Sigmoid colon (tissue), 7 donors: Measurements from ENCODE around the gene MND1. TPM values are rescaled to one million over a fixed set of nuclear protein-coding genes. Genes with fewer than 3 reads are reported as not detected.
"Not testable (repeated sequence)": the region's sequence is repeated elsewhere in the genome, so short reads cannot be mapped to it uniquely, and the experiment has no call there.

Source experiments
- DNase-seq: peaks from one replicate; pipeline ENCODE4 v3.0.0-alpha.2; 2019
- H3K27ac ChIP-seq, 4 donors: fragments of 200-600 bp; sonication (generic); one replicate each; pipeline ENCODE4 v1.5.1; 2016 to 2019; ENCODE audit warnings: mild to moderate bottlenecking in 1 of 4
- H3K27me3 ChIP-seq, 3 donors: fragments of 200-600 bp; sonication (generic); one replicate each; pipeline ENCODE4 v1.5.1; 2019; ENCODE audit warnings: mild to moderate bottlenecking in 1 of 3
- H3K36me3 ChIP-seq, 4 donors: fragments of 200-600 bp; sonication (generic); one replicate each; pipeline ENCODE4 v1.5.1; 2016 to 2019
- H3K4me1 ChIP-seq, 4 donors: fragments of 200-600 bp; sonication (generic); one replicate each; pipeline ENCODE4 v1.5.1; 2017 to 2019
- H3K4me3 ChIP-seq, 4 donors: fragments of 200-600 bp; sonication (generic); one replicate each; pipeline ENCODE4 v1.5.1; 2017 to 2019; ENCODE audit warnings: mild to moderate bottlenecking in 2 of 4, moderate library complexity in 1 of 4
- H3K9me3 ChIP-seq, 4 donors: fragments of 200-600 bp in 3 of 4; sonication (generic) in 3 of 4; one replicate each; pipeline versions ENCODE4 v1.5.1 to v1.6.1; 2013 to 2019
- EP300 ChIP-seq, 4 donors: sonication (generic); formaldehyde crosslinking; IDR thresholded peaks; one replicate each; pipeline ENCODE4 v1.6.1; 2017; ENCODE audit warnings: antibody characterized with exemption in 4 of 4
- POLR2A ChIP-seq, 2 donors: fragments of 450-650 bp; IDR thresholded peaks; one replicate each; pipeline ENCODE4 v1.6.1; 2016; ENCODE audit warnings: antibody characterized with exemption in 2 of 2, mild to moderate bottlenecking in 2 of 2, moderate library complexity in 2 of 2
- POLR2AphosphoS5 ChIP-seq, 4 donors: sonication (generic); formaldehyde crosslinking; IDR thresholded peaks; one replicate each; pipeline ENCODE4 v1.6.1; 2017; ENCODE audit warnings: antibody characterized with exemption in 4 of 4
- WGBS, 2 donors: extraction: QIAGEN DNeasy Blood & Tissue Kit; methylation state at CpG; one replicate each; pipeline ENCODE4 v1.1.7; 2013; 5-methylcytosine and 5-hydroxymethylcytosine counted together
- intact Hi-C: fragments of 100-400 bp; cut with DNase I; formaldehyde crosslinking; loops from one replicate; pipeline ENCODE4 v1.15.1; 2023
- polyA plus RNA-seq, 3 donors: library from polyadenylated mRNA; stranded (reverse); fragments of 200-250 nt; gene quantifications; one replicate each; pipeline ENCODE4 v1.2.3, GENCODE V29; 2013
- total RNA-seq, 4 donors: library from RNA; depleted of rRNA; stranded (reverse); fragments of >200 nt; gene quantifications; one replicate each; pipeline ENCODE4 v1.1.0, GENCODE V29; 2016
- TF ChIP-seq, protein P1 (sequence below), 4 experiments: fragments of 450-650 bp in 3 of 4; fragments of 200-600 bp in 1 of 4; IDR thresholded peaks; one replicate each; pipeline ENCODE4 v1.5.1; 2016 to 2019; ENCODE audit warnings: antibody characterized with exemption in 4 of 4, mild to moderate bottlenecking in 3 of 4, moderate library complexity in 2 of 4
- donor health status: healthy with polysubstance abuse.
- donor health status: Bipolar disorder and iron deficiency.
- donor health status: healthy.

The MND1 gene
- total and polyA plus RNA-seq, 7 donors: 2.4 to 7.1 (median 4.0) TPM; not detected in 3

DNA sequence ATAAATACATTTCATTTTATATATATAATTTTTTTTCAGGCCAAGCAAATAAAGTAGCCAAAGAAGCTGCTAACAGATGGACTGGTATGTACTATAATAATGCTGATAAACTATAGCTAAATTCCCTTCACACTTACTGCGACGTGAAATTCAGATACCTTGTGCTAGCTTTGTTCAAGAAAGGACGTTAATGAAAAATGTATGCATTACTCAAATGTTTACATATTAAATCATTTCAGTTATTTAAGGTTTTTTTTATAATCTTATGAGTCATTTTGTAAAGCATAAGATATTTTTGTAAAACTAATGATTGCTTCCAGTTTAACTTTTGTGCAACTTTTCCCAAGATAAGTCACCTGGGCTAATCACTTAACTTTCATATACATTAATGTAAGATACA is 64.4 kb downstream of the MND1 start:
- no peaks in the 10 kb centered on the region for H3K36me3 ChIP-seq
- no peaks in the 10 kb centered on the region for H3K9me3 ChIP-seq
- 92 to 96% methylated on average over 3 of the region's 3 CpGs for WGBS, 2 donors
- peaks cover 0 to 20% (median 12%) of the 10 kb centered on the region in 4 donors for H3K4me1 ChIP-seq
- no peak for DNase-seq
- H3K27ac ChIP-seq: no peak overlapping the region
- TF ChIP-seq, protein P1, sequence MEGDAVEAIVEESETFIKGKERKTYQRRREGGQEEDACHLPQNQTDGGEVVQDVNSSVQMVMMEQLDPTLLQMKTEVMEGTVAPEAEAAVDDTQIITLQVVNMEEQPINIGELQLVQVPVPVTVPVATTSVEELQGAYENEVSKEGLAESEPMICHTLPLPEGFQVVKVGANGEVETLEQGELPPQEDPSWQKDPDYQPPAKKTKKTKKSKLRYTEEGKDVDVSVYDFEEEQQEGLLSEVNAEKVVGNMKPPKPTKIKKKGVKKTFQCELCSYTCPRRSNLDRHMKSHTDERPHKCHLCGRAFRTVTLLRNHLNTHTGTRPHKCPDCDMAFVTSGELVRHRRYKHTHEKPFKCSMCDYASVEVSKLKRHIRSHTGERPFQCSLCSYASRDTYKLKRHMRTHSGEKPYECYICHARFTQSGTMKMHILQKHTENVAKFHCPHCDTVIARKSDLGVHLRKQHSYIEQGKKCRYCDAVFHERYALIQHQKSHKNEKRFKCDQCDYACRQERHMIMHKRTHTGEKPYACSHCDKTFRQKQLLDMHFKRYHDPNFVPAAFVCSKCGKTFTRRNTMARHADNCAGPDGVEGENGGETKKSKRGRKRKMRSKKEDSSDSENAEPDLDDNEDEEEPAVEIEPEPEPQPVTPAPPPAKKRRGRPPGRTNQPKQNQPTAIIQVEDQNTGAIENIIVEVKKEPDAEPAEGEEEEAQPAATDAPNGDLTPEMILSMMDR (IDR thresholded peaks at IDR 0.05): no peak
- TF ChIP-seq POLR2A (IDR thresholded peaks at IDR 0.05) (no peak), EP300 (IDR thresholded peaks at IDR 0.05) (no peak), POLR2AphosphoS5 (IDR thresholded peaks at IDR 0.05) (no peak)
- no peak overlapping the region for H3K4me3 ChIP-seq
- no peaks in the 10 kb centered on the region for H3K27me3 ChIP-seq
- intact Hi-C loops: no loop called here

DNA sequence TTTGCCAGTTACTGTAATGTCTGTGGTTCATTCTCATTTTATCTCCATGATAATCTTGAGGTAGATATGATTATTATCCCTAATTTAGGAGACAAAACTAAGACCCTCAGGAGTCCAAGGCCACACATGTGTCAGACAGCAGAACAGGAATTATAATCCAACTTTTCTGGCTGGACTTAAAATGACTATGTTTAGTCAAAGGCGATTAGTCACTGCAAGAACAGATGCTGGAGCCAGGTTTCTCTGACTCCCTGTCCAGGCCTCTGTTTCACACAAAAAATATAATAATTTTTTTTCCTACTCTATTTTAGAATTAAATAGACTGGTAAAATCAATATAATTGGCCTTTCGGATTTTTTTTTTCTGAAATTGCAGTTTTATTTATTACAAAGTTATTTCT is 64.9 kb downstream of the MND1 start:
- Histone ChIP-seq H3K36me3 (no peaks in the 10 kb centered on the region), H3K4me3 (no peak overlapping the region), H3K9me3 (no peaks in the 10 kb centered on the region), H3K27me3 (no peaks in the 10 kb centered on the region), H3K4me1 (peaks cover 0 to 20% (median 12%) of the 10 kb centered on the region in 4 donors), H3K27ac (peak overlapping the region in 2 of 4 donors; percentile 44 to 58)
- no peak for DNase-seq
- TF ChIP-seq EP300 (IDR thresholded peaks at IDR 0.05) (no peak), POLR2A (IDR thresholded peaks at IDR 0.05) (no peak), POLR2AphosphoS5 (IDR thresholded peaks at IDR 0.05) (no peak)
- TF ChIP-seq, protein P1 (IDR thresholded peaks at IDR 0.05): no peak
- 87 to 89% methylated on average over 2 of the region's 2 CpGs for WGBS, 2 donors
- intact Hi-C loops: no loop called here

DNA sequence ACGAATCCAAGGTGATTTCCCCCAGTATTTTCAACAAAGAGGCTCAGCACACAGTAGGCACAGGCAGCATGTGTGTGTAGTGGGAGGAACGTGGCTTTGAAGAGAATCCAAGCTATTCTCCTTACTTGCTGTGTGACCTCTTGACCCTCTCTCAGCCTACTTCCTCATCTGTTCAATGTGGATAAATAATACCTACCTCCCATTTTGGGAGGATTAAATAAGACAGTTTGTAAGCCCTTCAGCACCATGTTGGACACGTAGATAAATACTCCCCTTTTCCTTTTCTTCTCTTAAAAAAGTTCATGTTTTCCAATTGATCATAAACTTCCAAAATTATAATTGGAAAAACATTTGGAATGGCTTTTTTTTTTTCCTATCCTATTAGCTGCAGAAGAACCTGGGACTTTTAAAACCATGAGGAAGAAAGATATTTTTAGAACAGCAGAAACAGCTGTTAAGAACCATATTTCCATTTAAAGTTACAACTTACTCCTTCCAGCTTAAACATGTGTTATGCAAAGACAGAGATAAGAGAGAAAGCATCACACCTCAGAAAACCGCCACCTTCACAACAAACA is 65.5 kb downstream of the MND1 start:
- TF ChIP-seq, protein P1 (IDR thresholded peaks at IDR 0.05): no peak
- no peak for TF ChIP-seq POLR2A (IDR thresholded peaks at IDR 0.05)
- no peak for TF ChIP-seq POLR2AphosphoS5 (IDR thresholded peaks at IDR 0.05)
- TF ChIP-seq EP300 (IDR thresholded peaks at IDR 0.05): no peak
- H3K27me3 ChIP-seq: no peaks in the 10 kb centered on the region
- peak overlapping the region in 2 of 4 donors; percentile 44 to 58 for H3K27ac ChIP-seq
- no peaks in the 10 kb centered on the region for H3K9me3 ChIP-seq
- DNase-seq: no peak
- H3K36me3 ChIP-seq: no peaks in the 10 kb centered on the region
- H3K4me1 ChIP-seq: peaks cover 0 to 20% (median 12%) of the 10 kb centered on the region in 4 donors
- no peak overlapping the region for H3K4me3 ChIP-seq
- intact Hi-C loops: no loop called here
- 81 to 82% methylated on average over 4 of the region's 4 CpGs for WGBS, 2 donors

DNA sequence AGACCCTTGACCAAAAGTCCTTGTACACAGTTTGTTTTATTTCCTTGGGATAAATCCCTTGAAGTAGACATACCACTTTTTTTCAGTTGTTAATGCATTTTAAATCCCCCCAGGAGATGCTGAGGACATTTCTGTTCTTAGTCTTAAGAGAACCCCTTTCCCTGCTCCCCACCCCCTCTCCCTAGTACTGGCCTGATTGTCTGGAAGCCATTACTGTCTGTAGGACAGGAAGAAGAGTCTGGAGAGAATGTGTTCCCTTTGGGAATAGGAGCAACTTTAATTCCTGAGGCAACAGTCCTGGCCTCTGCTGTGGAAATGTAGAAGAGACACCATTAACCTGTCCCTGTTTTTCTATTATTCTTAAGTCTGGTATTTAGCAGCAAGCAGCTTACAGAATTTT is 69.4 kb downstream of the MND1 start:
- intact Hi-C loops: no loop called here
- Histone ChIP-seq H3K9me3 (no peaks in the 10 kb centered on the region), H3K4me3 (no peak overlapping the region), H3K27ac (no peak overlapping the region), H3K36me3 (no peaks in the 10 kb centered on the region), H3K27me3 (no peaks in the 10 kb centered on the region), H3K4me1 (peaks cover 0 to 17% (median 13%) of the 10 kb centered on the region in 4 donors)
- no peak for TF ChIP-seq POLR2A (IDR thresholded peaks at IDR 0.05)
- TF ChIP-seq, protein P1 (IDR thresholded peaks at IDR 0.05): no peak
- TF ChIP-seq POLR2AphosphoS5 (IDR thresholded peaks at IDR 0.05): no peak
- TF ChIP-seq EP300 (IDR thresholded peaks at IDR 0.05): no peak
- DNase-seq: no peak

DNA sequence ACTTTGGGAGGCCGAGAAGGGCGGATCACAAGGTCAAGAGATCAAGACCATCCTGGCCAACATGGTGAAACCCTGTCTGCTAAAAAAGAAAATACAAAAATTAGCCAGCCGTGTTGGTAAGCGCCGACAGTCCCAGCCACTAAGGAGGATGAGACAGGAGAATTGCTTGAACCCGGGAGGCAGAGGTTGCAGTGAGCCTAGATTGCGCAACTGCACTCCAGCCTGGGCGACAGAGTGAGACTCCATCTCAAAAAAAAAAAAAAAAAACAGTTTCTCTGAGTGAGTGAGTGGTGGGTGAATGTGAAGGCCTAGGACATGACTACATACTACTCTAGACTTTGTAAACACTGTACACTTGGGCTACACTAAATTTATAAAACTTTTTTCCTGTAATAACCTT is 72.0 kb downstream of the MND1 start:
- 80 to 92% methylated on average over 8 of the region's 8 CpGs for WGBS, 2 donors

More for the DNA sequence above, 72.0 kb downstream of the MND1 start:
- H3K4me3 ChIP-seq, H3K27ac ChIP-seq, H3K9me3 ChIP-seq, H3K36me3 ChIP-seq, H3K4me1 ChIP-seq, H3K27me3 ChIP-seq, intact Hi-C loops, DNase-seq: not testable (repeated sequence)
